HFF-Myc (cell line): ENCODE data around the gene ANGEL1.

ENCODE experiments used
- DNase-seq: peaks from one replicate; pipeline ENCODE4 v3.0.0-alpha.2; 2011; ENCODE audit warnings: low read depth; ENCODE audit errors: extremely low read depth
- H3K4me3 ChIP-seq: replicated peaks from 2 replicates; pipeline ENCODE4 v1.5.1; 2011; ENCODE audit warnings: low read depth, mild to moderate bottlenecking, control low read depth, low read length
- CTCF ChIP-seq: IDR thresholded peaks from 2 replicates; pipeline ENCODE4 v1.5.1; 2012; ENCODE audit warnings: mild to moderate bottlenecking, low read depth, low read length, control low read depth; ENCODE audit errors: missing control alignments

The ANGEL1 gene

DNA sequence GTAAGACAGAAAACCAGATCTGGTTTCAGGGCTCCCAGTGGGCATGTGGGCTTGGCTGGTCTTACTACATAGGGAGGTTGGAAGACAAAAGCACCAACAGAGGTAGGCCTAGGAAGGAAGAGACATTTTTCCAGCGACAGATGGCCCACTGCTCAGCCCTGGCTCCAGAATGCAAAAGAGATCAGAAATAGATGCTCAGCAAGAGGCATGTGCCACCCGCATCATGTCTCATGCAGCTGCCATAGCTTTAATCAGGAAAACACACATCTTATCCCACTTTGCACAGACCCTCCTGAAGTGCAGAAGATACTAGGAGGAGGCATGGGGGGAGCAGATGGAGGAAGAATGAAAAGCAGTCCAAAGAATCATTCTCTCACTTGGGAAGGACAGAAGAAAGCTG lies 26.1 kb downstream of the ANGEL1 start:
- no peak overlapping the region for H3K4me3 ChIP-seq
- DNase-seq, result no peak
- TF ChIP-seq CTCF, result no peak

GRCh38 chr14:76784881-76785280 lies 27.8 kb downstream of the ANGEL1 start:
- DNase-seq, result peak; percentile 59
- TF ChIP-seq CTCF, result peak; percentile 97
- H3K4me3 ChIP-seq, result no peak overlapping the region

DNA sequence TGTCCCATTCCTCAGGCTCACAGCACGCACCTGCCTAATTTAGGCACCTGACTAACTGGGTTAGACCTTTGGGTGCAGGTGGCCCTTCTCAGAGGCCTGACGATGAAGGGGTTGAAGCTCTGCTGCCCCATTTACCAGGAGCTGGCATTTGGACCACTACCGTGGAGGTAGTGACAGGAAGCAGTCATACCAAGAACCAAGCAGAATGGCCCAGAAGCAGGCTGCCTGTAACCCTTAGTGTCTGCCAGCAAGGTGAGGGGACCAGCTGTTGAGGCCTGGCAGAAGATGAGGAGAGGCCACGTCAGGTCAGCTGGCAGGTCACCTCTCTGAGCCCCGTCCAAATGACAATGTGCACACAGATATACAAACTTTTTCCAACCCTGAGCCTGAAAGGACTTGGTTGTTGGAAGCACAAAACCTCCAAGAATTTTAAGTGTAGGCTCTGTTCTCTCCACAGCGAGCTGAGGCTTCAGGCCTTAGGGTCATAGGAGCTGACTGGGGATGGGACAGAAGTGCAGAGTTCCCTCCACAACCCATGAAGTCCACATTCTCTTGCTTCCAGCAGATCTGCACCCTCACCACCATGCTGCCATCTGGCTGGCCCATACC lies 28.3 kb downstream of the ANGEL1 start:
- no peak for TF ChIP-seq CTCF
- no peak for DNase-seq
- no peak overlapping the region for H3K4me3 ChIP-seq

- H3K4me3 ChIP-seq, result no peak overlapping the region
- DNase-seq, result no peak
- no peak for TF ChIP-seq CTCF
These were observed 29.7 kb downstream of the ANGEL1 start for GRCh38 chr14:76782885-76783566.

DNA sequence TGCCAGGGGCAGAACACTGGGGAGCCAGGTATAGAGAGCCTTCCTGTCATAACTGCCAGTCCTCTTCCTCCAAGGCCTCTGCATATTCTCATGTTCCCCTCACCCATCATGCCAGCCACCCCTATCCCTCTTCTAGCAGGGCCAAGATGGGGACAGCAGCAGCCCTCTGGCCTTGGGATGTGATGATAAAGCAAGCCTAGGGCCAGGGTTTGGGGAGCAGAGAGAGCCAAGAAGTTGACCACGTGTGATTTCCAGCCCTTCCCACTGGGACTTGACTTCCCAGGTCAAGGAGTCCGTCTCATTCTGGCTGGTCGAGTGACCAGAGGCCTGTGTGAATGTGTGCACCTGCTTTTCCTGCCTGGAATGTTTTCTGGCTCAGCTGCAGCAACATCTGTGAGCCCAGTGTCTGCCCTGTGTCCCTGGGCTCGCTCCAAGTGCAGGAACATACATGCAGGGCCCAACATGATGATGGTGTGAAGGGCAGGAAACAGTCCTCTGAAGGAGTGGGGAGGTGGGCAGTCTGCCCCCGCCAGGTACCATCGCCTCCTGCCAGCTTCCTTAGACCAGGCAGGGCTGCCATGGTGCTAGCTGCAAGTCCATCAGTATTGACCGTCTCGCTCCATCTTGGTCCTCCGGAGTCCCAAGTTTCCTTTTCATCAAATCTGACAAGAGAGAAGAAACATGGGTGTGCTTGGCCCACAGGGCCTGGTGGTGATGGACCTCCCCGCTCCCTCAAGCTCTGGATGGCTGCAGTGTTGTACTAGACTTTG lies 30.4 kb downstream of the ANGEL1 start:
- no peak overlapping the region for H3K4me3 ChIP-seq
- no peak for DNase-seq
- TF ChIP-seq CTCF, result no peak

- no peak overlapping the region for H3K4me3 ChIP-seq
- DNase-seq, result no peak
- TF ChIP-seq CTCF, result no peak
These were observed 31.0 kb downstream of the ANGEL1 start for GRCh38 chr14:76781648-76782051.
